Measurements from ENCODE around the gene BRINP2. TPM values are rescaled to one million over a fixed set of nuclear protein-coding genes. Genes with fewer than 3 reads are reported as not detected.
"Not testable (repeated sequence)": the region's sequence is repeated elsewhere in the genome, so short reads cannot be mapped to it uniquely, and the experiment has no call there.

BRINP2 gene
- total and polyA plus RNA-seq, 9 donors, result 0.07 to 0.98 (median 0.40) TPM

DNA sequence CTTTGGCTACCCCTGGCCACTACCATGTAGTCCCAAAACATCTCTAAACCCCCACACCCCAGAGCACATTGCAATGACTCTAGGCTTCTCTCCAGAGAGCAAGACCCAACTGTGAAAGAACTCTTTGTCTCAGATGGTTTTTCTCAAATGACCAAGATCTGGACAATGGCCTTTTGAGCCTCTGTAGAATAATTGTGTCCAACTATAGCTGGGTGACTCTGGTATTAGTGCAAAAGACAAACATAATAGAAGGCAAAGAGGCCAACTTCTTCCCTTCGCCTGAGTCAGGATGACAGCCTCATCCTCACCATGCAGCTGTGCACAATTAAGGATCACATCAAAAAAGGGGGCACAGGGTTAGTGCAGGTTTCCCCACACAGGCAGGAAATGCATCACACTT is 139.6 kb downstream of the BRINP2 start:
- Histone ChIP-seq H3K9me3 (replicated peaks; ENCODE audit: control insufficient read depth, low read depth, low read length) (no peaks in the 10 kb centered on the region), H3K4me1 (ENCODE audit: control insufficient read depth, insufficient read depth, low read length) (peaks cover 8% of the 10 kb centered on the region), H3K4me3 (ENCODE audit: low read length) (no peak overlapping the region), H3K36me3 (ENCODE audit: control insufficient read depth, insufficient read depth, low read length) (no peaks in the 10 kb centered on the region), H3K27me3 (ENCODE audit: control insufficient read depth, insufficient read depth, low read length) (peaks cover 4% of the 10 kb centered on the region), H3K27ac (ENCODE audit: low read length) (no peak overlapping the region)
- no peak for DNase-seq
- WGBS (ENCODE audit: insufficient coverage), result 82% methylated on average over 1 of the region's 1 CpG

GRCh38 chr1:177311111-177311510 is 140.4 kb downstream of the BRINP2 start:
- H3K36me3 ChIP-seq (ENCODE audit: control insufficient read depth, insufficient read depth, low read length), result no peaks in the 10 kb centered on the region
- H3K4me3 ChIP-seq (ENCODE audit: low read length), result no peak overlapping the region
- peaks cover 4% of the 10 kb centered on the region for H3K27me3 ChIP-seq (ENCODE audit: control insufficient read depth, insufficient read depth, low read length)
- peaks cover under 1% of the 10 kb centered on the region for H3K4me1 ChIP-seq (ENCODE audit: control insufficient read depth, insufficient read depth, low read length)
- DNase-seq, result no peak
- WGBS (ENCODE audit: insufficient coverage), result 30% methylated on average over 2 of the region's 4 CpGs
- H3K9me3 ChIP-seq (replicated peaks; ENCODE audit: control insufficient read depth, low read depth, low read length), result no peaks in the 10 kb centered on the region
- H3K27ac ChIP-seq (ENCODE audit: low read length), result no peak overlapping the region

DNA sequence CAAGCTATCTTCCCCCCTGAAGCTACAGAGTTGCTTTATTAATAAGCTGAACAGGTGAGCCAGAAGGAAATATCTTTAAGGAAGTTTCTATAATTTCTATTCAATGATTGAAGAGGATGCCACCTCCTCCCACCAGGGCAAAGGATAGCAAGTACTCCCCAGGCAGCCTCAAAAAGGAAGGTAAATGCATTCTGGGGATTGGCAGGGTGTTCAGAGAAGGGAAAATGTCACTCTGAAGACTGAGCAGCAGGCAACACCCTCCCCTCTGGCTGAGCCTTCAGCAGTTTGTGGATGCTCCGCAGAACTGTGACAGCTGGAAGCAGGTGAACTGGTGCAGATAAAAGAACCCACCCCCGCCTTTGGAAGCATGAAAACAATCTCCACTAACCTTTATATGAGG is 140.8 kb downstream of the BRINP2 start:
- Histone ChIP-seq H3K27me3 (ENCODE audit: control insufficient read depth, insufficient read depth, low read length) (peaks cover 4% of the 10 kb centered on the region), H3K4me1 (ENCODE audit: control insufficient read depth, insufficient read depth, low read length) (no peaks in the 10 kb centered on the region), H3K36me3 (ENCODE audit: control insufficient read depth, insufficient read depth, low read length) (no peaks in the 10 kb centered on the region), H3K9me3 (replicated peaks; ENCODE audit: control insufficient read depth, low read depth, low read length) (no peaks in the 10 kb centered on the region), H3K27ac (ENCODE audit: low read length) (no peak overlapping the region), H3K4me3 (ENCODE audit: low read length) (no peak overlapping the region)
- no CpG with 5 or more reads among the region's 2 CpGs for WGBS (ENCODE audit: insufficient coverage)
- DNase-seq, result no peak

DNA sequence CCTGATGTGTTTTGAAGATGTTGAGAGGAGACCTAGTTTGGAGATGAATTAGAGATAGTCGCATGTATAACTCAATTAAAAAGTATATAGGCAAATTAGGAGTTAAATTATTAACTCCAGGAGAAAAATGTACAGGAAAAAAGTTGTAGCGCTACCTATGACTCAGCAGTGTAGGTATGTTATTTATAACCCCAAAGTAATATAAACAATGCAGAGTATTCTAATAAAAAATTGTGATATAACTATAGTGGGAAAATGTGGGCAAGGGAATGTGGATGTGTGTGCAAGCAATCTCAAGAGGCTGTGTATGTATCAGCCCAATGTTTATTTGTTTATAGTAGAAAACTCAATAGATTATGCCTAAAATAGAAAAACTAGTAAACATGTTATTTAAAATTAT is 144.5 kb downstream of the BRINP2 start:
- DNase-seq, result no peak
- Histone ChIP-seq H3K27ac (ENCODE audit: low read length) (no peak overlapping the region), H3K36me3 (ENCODE audit: control insufficient read depth, insufficient read depth, low read length) (no peaks in the 10 kb centered on the region), H3K4me3 (ENCODE audit: low read length) (no peak overlapping the region), H3K27me3 (ENCODE audit: control insufficient read depth, insufficient read depth, low read length) (peaks cover 4% of the 10 kb centered on the region), H3K4me1 (ENCODE audit: control insufficient read depth, insufficient read depth, low read length) (no peaks in the 10 kb centered on the region), H3K9me3 (replicated peaks; ENCODE audit: control insufficient read depth, low read depth, low read length) (no peaks in the 10 kb centered on the region)
- WGBS (ENCODE audit: insufficient coverage), result no CpG with 5 or more reads among the region's 2 CpGs

DNA sequence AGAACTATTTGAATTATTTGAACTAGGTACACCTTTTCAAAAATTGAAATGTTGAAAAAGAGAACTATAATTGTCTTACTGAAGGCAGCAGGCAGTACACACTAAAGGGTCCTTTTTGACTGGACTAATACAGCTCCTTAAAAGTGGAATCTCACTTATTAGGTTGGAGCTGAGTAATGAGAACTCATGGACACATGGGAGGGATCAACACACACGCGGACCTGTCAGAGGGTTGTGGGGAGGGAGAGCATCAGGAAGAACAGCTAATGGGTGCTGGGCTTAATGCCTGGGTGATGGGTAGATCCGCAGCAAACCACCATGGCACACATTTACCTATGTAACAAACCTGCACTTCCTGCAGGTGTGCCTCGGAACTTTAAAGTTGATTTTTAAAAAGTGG is 145.0 kb downstream of the BRINP2 start:
- Histone ChIP-seq H3K36me3 (ENCODE audit: control insufficient read depth, insufficient read depth, low read length) (no peaks in the 10 kb centered on the region), H3K4me3 (ENCODE audit: low read length) (no peak overlapping the region), H3K27me3 (ENCODE audit: control insufficient read depth, insufficient read depth, low read length) (peaks cover 4% of the 10 kb centered on the region), H3K27ac (ENCODE audit: low read length) (no peak overlapping the region), H3K9me3 (replicated peaks; ENCODE audit: control insufficient read depth, low read depth, low read length) (no peaks in the 10 kb centered on the region), H3K4me1 (ENCODE audit: control insufficient read depth, insufficient read depth, low read length) (no peaks in the 10 kb centered on the region)
- no peak for DNase-seq
- WGBS (ENCODE audit: insufficient coverage), result no CpG with 5 or more reads among the region's 4 CpGs

DNA sequence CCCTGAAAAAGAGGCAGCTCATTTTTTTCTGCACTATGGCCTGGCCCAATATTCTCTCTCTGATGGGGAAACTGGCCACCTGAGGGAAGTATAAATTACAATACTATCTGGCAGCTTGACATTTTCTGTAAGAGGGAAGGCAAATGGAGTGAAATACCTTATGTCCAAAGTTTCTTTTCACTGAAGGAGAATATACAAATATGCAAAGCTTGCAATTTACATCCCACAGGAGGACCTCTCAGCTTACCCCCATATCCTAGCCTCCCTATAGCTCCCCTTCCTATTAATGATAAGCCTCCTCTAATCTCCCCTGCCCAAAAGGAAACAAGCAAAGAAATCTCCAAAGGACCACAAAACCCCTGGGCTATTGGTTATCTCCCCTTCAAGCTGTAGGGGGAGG is 150.7 kb downstream of the BRINP2 start:
- not testable (repeated sequence) for H3K36me3 ChIP-seq (ENCODE audit: control insufficient read depth, insufficient read depth, low read length); H3K27ac ChIP-seq (ENCODE audit: low read length); H3K4me1 ChIP-seq (ENCODE audit: control insufficient read depth, insufficient read depth, low read length); DNase-seq; H3K4me3 ChIP-seq (ENCODE audit: low read length); H3K9me3 ChIP-seq (replicated peaks; ENCODE audit: control insufficient read depth, low read depth, low read length); H3K27me3 ChIP-seq (ENCODE audit: control insufficient read depth, insufficient read depth, low read length)

GRCh38 chr1:177328251-177328650 is 157.5 kb downstream of the BRINP2 start:
- no peaks in the 10 kb centered on the region for H3K36me3 ChIP-seq (ENCODE audit: control insufficient read depth, insufficient read depth, low read length)
- no CpG with 5 or more reads among the region's 2 CpGs for WGBS (ENCODE audit: insufficient coverage)
- H3K4me3 ChIP-seq (ENCODE audit: low read length), result no peak overlapping the region
- no peaks in the 10 kb centered on the region for H3K4me1 ChIP-seq (ENCODE audit: control insufficient read depth, insufficient read depth, low read length)
- no peaks in the 10 kb centered on the region for H3K27me3 ChIP-seq (ENCODE audit: control insufficient read depth, insufficient read depth, low read length)
- no peaks in the 10 kb centered on the region for H3K9me3 ChIP-seq (replicated peaks; ENCODE audit: control insufficient read depth, low read depth, low read length)
- no peak for DNase-seq
- no peak overlapping the region for H3K27ac ChIP-seq (ENCODE audit: low read length)

DNA sequence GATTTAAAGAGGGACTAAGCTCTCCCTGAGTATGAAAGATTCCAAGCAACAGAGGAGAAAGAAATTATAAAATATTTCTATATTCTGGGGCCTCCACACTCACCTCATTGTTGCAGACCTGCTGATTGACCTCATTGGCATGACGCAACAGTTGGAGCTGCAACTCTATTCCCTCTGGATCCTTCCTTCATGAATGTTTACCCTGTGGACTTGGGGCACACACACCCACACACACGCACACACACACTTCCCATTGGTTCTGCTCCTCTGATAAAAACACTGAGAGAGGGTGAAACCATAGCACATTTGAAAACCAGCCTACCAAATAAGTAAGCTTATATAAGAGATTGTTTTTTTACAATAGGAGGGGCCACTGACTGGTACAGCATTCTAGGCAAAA is 159.1 kb downstream of the BRINP2 start:
- Histone ChIP-seq H3K9me3 (replicated peaks; ENCODE audit: control insufficient read depth, low read depth, low read length) (no peaks in the 10 kb centered on the region), H3K4me3 (ENCODE audit: low read length) (no peak overlapping the region), H3K27me3 (ENCODE audit: control insufficient read depth, insufficient read depth, low read length) (no peaks in the 10 kb centered on the region), H3K27ac (ENCODE audit: low read length) (no peak overlapping the region), H3K36me3 (ENCODE audit: control insufficient read depth, insufficient read depth, low read length) (no peaks in the 10 kb centered on the region), H3K4me1 (ENCODE audit: control insufficient read depth, insufficient read depth, low read length) (no peaks in the 10 kb centered on the region)
- no peak for DNase-seq
- 86% methylated on average over 1 of the region's 2 CpGs for WGBS (ENCODE audit: insufficient coverage)

Other genes with a start within 250 kb of the BRINP2 start
- 7.8 TPM for gene ASTN1, start 6.2 kb upstream of the BRINP2 start, total RNA-seq
- gene ASTN1, start 6.2 kb upstream of the BRINP2 start, polyA plus RNA-seq (ENCODE audit: insufficient read depth in 1 of 8, insufficient read length in 8 of 8, low replicate concordance in 1 of 8), result 1 to 10 TPM; 3.8 to 8.5 (median 6.2) TPM

Measured in muscle of leg (tissue), 11 donors.